ENCODE data around the gene LMF1. TPM values are rescaled to one million over a fixed set of nuclear protein-coding genes. Genes with fewer than 3 reads are reported as not detected.

Gene LMF1
- total RNA-seq, 6 donors from 2014 or later: 20.3 to 147 (median 28.2) TPM

DNA sequence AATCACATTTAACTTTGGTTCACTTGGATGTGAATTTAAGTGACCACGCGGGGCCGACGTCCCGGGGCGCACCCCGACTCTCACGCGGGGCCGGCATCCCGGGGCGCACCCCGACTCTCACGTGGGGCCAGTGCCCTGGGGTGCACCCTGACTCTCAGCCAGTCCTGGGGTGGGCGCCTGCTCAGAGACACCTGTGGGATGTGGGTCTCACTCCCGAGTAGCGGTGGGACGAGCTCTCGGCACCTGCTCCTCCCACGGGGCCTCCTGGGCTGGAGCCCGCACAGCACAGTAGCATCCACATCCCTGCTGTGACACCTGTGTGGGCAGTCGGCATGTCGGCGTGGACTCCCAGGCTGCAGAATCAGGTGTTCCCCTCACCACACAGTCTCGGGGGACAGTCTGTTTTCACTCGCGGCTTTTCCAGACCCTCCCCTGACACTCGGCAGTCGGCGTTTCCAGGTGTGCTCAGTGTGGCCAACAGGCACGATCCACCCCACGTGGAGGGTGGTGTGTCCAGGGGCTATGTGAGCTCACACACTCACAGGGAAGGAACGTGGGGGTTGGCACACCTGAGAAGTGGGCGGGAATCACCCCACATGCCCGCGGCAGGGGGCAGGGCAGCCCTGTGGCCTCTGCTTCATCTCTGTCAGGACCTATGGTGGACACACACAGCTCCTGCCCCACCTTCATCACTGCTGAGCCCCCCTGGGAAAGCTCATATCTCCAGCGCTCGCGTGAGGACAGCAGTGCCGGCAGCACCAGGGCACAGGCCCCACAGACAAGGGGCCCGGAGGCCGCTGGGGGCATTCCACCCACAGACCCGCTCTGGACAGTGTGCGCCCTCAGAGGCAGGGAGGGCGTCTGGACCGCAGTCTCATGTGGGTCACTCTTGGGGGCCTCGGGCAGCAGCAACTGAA is 51.8 kb downstream of the LMF1 start:
- peak overlapping the region in 2 of 4 donors; percentile 72 to 74 for H3K27ac ChIP-seq
- H3K9me3 ChIP-seq: no peaks in the 10 kb centered on the region
- H3K36me3 ChIP-seq: peaks cover 0 to 7% (median 2%) of the 10 kb centered on the region in 4 donors
- H3K27me3 ChIP-seq: no peaks in the 10 kb centered on the region
- DNase-seq (peak in 1 of 2 donors; percentile 79), ATAC-seq (ENCODE audit: low FRiP score in 2 of 2) (no peak)
- H3K4me3 ChIP-seq: no peak overlapping the region
- TF ChIP-seq POLR2AphosphoS5 (IDR thresholded peaks at IDR 0.05): no peak
- TF ChIP-seq EP300 (IDR thresholded peaks at IDR 0.05): no peak
- no peak for TF ChIP-seq POLR2A (IDR thresholded peaks at IDR 0.05)
- TF ChIP-seq, protein P1, sequence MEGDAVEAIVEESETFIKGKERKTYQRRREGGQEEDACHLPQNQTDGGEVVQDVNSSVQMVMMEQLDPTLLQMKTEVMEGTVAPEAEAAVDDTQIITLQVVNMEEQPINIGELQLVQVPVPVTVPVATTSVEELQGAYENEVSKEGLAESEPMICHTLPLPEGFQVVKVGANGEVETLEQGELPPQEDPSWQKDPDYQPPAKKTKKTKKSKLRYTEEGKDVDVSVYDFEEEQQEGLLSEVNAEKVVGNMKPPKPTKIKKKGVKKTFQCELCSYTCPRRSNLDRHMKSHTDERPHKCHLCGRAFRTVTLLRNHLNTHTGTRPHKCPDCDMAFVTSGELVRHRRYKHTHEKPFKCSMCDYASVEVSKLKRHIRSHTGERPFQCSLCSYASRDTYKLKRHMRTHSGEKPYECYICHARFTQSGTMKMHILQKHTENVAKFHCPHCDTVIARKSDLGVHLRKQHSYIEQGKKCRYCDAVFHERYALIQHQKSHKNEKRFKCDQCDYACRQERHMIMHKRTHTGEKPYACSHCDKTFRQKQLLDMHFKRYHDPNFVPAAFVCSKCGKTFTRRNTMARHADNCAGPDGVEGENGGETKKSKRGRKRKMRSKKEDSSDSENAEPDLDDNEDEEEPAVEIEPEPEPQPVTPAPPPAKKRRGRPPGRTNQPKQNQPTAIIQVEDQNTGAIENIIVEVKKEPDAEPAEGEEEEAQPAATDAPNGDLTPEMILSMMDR (IDR thresholded peaks at IDR 0.05): no peak
- 95 to 96% methylated on average over 15 to 47 of the region's 47 CpGs for WGBS, 2 donors
- peaks cover 0 to 7% (median 0%) of the 10 kb centered on the region in 4 donors for H3K4me1 ChIP-seq

- H3K27me3 ChIP-seq: no peaks in the 10 kb centered on the region
- H3K4me3 ChIP-seq: no peak overlapping the region
- H3K9me3 ChIP-seq: no peaks in the 10 kb centered on the region
- DNase-seq (no peak), ATAC-seq (ENCODE audit: low FRiP score in 2 of 2) (no peak)
- peaks cover 0 to 3% (median 2%) of the 10 kb centered on the region in 4 donors for H3K36me3 ChIP-seq
- 88 to 93% methylated on average over 16 to 20 of the region's 20 CpGs for WGBS, 2 donors
- TF ChIP-seq, protein P1 (IDR thresholded peaks at IDR 0.05): no peak
- no peak for TF ChIP-seq POLR2AphosphoS5 (IDR thresholded peaks at IDR 0.05)
- no peak for TF ChIP-seq POLR2A (IDR thresholded peaks at IDR 0.05)
- TF ChIP-seq EP300 (IDR thresholded peaks at IDR 0.05): no peak
- peaks cover 0 to 7% (median 0%) of the 10 kb centered on the region in 4 donors for H3K4me1 ChIP-seq
- H3K27ac ChIP-seq: no peak overlapping the region
Measured at GRCh38 chr16:918068-918467, 52.7 kb downstream of the LMF1 start.

DNA sequence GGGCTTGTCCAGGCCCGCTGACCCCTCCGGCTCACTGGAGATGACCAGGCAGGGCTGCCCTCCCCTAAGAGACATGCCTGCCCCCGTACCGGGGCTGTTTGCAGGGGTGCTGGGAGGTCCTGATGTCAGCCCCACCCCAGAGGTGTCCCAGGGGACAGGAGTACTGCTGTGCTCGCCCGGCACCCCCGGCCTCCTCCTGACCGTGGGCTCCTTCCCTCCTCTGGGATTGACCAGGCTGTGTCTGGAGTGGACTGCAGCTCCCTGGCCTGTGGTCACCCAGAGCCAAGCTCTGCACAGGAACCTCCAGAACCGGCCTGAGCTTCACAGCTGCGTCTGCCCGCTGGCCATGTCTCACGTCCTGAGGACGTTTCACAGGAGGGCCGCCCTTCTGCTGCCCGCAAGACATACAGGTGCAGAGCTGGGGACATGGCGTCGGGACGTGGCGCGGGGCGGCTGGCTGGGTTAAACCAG is 53.2 kb downstream of the LMF1 start:
- Histone ChIP-seq H3K4me3 (no peak overlapping the region), H3K27ac (no peak overlapping the region), H3K4me1 (peaks cover 0 to 7% (median 0%) of the 10 kb centered on the region in 4 donors), H3K27me3 (no peaks in the 10 kb centered on the region), H3K9me3 (no peaks in the 10 kb centered on the region), H3K36me3 (peaks cover 0 to 3% (median 0%) of the 10 kb centered on the region in 4 donors)
- no peak for TF ChIP-seq POLR2AphosphoS5 (IDR thresholded peaks at IDR 0.05)
- TF ChIP-seq, protein P1 (IDR thresholded peaks at IDR 0.05): no peak
- no peak for TF ChIP-seq EP300 (IDR thresholded peaks at IDR 0.05)
- TF ChIP-seq POLR2A (IDR thresholded peaks at IDR 0.05): no peak
- ATAC-seq (ENCODE audit: low FRiP score in 2 of 2) (no peak), DNase-seq (peak in 1 of 2 donors; percentile 71)
- WGBS, 2 donors: 94 to 98% methylated on average over 11 to 17 of the region's 21 CpGs

- Histone ChIP-seq H3K4me3 (no peak overlapping the region), H3K36me3 (peaks cover 0 to 3% (median 0%) of the 10 kb centered on the region in 4 donors), H3K9me3 (no peaks in the 10 kb centered on the region), H3K27ac (no peak overlapping the region), H3K4me1 (peaks cover 0 to 7% (median 0%) of the 10 kb centered on the region in 4 donors), H3K27me3 (no peaks in the 10 kb centered on the region)
- WGBS, 2 donors: 89 to 92% methylated on average over 21 to 26 of the region's 26 CpGs
- peak in 1 of 2 donors; percentile 53 for DNase-seq
- no peak for ATAC-seq (ENCODE audit: low FRiP score in 2 of 2)
- TF ChIP-seq POLR2A (IDR thresholded peaks at IDR 0.05) (no peak), EP300 (IDR thresholded peaks at IDR 0.05) (no peak), POLR2AphosphoS5 (IDR thresholded peaks at IDR 0.05) (no peak)
- TF ChIP-seq, protein P1 (IDR thresholded peaks at IDR 0.05): no peak
Measured at GRCh38 chr16:916035-916799, 54.6 kb downstream of the LMF1 start.

Data from upper lobe of left lung (tissue), 6 donors.